Femur (tissue), 1 donor: ENCODE results near the gene HELZ.
"Not testable (repeated sequence)": the region's sequence is repeated elsewhere in the genome, so short reads cannot be mapped to it uniquely, and the experiment has no call there.

ENCODE experiments used
- DNase-seq: peaks from one replicate; pipeline ENCODE4 v3.0.0-alpha.2; 2017

Gene HELZ

DNA sequence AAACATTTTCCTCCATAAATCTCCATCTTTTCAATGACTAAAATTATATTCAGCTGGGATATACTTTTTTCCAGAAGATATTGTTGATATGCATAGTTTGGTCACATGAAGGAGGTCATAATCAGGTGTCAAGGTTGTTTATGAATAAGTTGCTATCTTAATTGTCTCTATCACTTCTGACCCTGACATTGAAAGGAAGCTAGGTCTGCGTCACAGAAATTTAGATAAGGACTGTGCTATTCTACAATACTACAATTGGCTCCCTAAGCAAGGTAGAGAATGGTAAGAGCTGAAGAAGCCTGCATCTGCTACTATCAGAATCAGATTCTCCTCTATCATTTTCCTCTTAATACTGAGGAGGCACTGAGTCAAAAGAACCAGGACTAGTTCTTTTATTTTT lies 133.2 kb downstream of the HELZ start:
- no peak for DNase-seq

- DNase-seq = no peak
These were observed 133.7 kb downstream of the HELZ start for GRCh38 chr17:67111327-67111726.

GRCh38 chr17:67110619-67111018 lies 134.4 kb downstream of the HELZ start:
- DNase-seq = no peak

GRCh38 chr17:67109111-67109510 lies 135.9 kb downstream of the HELZ start:
- DNase-seq = no peak

GRCh38 chr17:67107811-67108775 lies 136.9 kb downstream of the HELZ start:
- no peak for DNase-seq

- DNase-seq = no peak
These were observed 137.8 kb downstream of the HELZ start for GRCh38 chr17:67107171-67107570.

DNA sequence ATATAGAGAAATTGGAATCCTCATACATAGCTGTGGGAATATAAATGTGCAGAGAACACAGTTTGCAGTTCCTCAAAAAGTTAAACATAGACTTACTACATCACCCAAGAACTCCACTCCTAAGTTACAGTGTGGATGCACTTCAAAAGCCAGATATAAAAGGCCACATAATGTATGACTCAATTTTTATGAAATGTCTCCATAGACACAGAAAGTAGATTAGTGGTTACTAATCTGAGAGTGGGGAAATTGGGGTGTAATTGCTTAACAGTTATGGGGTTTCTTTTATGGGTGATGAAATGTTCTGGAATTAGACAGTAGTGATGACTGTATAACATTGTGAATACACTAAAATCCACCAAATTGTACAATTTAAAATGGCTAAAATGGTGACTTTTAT lies 139.8 kb downstream of the HELZ start:
- DNase-seq = no peak

DNA sequence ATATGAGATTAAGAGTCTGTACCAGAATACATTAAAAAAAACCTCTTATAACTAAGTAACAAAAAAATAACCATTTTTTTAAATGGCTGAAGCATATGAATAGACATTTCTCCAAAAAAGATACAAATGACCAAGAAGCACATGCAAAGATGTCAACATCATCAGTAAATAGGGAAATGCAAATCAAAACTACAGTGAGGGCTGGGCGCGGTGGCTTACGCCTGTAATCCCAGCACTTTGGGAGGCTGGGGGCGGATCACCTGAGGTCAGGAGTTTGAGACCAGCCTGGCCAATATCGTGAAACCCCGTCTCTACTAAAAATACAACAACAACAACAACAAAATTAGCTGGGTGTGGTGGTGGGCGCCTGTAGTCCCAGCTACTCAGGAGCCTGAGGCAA lies 140.4 kb downstream of the HELZ start:
- not testable (repeated sequence) for DNase-seq

GRCh38 chr17:67098006-67098405 lies 147.0 kb downstream of the HELZ start:
- DNase-seq = no peak

GRCh38 chr17:67096609-67097008 lies 148.4 kb downstream of the HELZ start:
- no peak for DNase-seq

DNA sequence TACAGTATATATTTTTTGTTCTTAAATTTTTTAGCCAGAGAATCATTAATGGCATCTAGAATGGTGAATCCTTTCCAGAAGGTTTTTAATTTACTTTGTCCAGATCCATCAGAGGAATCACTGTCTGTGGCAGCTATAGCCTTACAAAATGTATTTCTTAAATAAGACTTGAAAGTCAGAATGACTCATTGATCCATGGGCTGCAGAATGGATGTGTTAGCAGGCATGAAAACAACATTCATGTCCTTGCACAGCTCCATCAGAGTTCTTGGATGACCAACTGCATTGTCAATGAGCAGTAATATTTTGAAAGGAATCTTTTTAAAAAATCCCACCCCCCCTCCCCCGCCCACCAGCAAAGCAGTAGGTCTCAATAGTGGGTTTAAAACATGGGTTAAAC lies 149.2 kb downstream of the HELZ start:
- DNase-seq = no peak

DNA sequence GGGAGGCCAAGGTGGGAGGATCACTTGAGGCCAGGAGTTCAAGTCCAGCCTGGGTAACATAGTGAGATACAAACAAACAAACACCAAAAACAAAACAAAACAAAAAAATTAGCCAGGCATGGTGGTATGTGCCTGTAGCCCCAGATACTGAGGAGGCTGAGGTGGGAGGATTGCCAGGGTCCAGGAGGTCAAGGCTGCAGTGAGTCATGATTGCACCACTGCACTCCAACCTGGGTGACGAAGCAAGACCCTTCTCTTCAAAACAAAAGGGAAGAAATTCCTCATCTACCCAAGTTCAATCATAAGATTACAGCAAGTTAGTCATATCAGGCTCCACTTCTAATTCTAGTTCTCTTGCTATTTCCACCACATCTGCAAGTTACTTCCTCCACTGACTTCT lies 149.7 kb downstream of the HELZ start:
- DNase-seq = not testable (repeated sequence)

- DNase-seq = no peak
These were observed 151.6 kb downstream of the HELZ start for GRCh38 chr17:67093348-67093747.

GRCh38 chr17:67092710-67093109 lies 152.3 kb downstream of the HELZ start:
- not testable (repeated sequence) for DNase-seq

DNA sequence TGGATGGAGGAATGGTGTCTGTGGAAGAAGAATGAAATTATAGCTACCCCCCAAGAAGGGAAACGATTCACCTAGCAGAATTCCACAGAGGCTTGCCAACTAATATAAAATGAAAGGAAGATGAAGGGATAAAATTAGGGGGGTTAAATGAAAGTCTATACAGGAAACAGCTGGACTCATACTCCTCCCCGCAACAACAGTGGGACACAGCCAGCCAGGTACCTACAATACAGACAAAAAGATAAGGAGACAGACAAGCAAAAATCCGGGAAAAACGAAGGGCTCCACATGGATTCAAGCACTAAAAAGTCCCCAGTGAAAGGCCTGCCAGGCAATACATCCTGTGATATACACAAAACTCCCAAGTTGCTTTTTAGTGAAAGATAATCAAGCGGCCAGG lies 152.7 kb downstream of the HELZ start:
- DNase-seq = no peak

DNA sequence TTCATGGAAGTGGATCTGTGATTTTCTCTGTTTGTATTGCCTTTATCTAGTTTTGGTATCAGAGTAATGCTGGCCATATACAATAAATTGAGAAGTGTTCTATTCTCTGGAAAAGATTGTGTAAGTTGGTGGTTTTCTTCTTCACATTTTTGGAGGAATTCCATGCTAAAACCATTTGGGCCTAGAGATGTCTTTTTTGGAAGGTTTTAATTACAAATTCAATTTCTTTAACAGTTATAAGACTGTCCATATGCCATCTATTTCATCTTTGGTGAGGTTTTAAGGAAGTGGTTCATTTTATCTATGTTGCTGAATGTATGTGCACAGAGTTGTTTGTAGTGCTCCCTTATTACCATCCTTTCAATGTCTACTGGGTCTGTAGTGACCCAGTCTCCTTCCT lies 154.7 kb downstream of the HELZ start:
- no peak for DNase-seq

DNA sequence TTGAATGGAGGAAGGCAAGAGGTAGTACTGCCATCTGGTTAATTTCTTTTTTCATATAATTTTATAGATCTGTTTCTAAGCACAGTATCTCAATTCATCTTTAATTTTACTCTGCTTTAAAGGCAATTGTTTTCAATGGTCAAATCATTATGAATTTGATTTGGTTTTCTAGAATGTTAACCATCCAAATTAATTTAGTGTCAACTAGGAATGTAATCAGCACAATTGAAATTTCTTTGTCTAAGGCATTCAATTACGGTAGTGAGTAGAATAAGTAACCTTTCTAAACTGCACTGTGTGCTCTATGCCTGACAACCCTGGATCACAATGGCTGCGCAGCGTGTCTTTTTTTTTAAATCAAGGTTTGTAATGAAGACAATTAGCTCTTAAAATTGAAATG lies 156.4 kb downstream of the HELZ start:
- DNase-seq = no peak

GRCh38 chr17:67085406-67085805 lies 159.6 kb downstream of the HELZ start:
- DNase-seq = no peak

DNA sequence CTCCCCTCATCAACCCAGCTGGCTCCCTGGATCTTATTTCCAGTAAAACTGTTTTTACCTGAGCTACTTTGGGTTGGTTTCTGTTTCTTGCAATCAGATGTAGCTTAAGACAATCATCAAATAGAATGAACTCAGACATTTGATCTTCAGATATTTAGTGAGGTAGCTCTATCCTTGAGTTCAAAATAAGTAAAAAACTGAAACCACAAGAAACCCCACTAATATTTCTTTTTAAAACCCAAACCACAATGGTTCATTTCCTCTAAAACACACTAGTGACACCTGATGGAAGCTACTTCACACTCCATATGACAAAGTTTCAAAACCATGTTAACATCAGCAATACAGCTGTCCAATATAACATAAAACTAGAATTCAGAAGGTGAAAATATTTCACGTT lies 162.9 kb downstream of the HELZ start:
- DNase-seq = no peak

- no peak for DNase-seq
These were observed 164.2 kb downstream of the HELZ start for GRCh38 chr17:67080804-67081203.

DNA sequence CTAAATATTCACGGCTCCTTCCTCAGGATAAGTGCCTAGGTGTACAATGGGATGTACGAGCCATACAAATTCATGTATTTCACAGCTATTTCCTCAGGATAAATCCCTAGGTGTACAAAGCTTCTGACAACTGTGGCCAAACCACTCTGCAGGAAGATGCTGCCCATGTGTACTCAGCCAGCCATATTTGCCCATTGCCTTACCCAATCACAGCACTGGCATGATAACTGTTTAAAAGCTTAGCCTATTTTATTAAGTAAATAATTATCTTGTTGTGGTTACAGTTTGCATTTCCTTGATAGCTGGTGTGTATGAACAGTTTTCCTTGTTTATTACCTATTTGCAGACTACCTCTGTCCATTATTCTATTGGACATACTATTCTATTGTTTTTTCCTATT lies 165.5 kb downstream of the HELZ start:
- no peak for DNase-seq

DNA sequence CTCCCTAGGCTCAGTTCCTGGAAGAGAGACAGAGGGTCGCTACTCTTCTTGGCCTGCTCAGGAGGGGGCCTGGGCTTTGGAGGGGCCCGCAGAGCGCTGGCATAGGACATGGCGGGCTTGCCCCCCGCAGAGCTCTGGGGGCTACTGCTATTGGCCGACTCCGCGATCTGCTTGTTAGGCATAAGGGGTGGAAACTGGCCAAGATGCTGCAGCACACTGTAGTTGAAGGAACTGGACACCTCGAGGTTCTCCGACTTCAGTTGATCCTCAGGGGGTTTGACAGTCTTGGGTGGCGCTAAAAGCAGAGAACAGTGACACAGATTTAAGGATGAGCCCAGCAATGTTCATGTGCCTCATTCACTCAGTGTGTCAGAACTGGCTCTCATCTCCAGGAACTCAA lies 166.7 kb downstream of the HELZ start:
- DNase-seq = no peak

DNA sequence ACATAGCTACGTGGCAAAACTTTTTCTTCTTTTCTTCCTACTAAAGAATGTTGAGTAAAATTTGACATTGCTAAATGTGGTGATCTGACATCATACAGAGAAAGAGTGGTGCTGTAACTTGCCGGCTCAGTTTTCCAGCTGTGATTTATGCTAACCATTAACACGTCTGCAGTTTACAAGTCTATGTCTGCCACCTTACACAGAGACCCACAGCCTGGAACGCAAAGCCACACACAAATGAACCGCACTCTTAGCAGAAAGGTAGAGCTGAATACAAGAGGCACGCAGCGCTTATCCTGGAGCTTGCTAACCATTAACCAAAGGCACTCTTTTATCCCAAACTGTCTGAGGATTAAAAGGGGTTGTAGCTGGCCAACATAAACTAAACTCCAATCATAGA lies 168.7 kb downstream of the HELZ start:
- DNase-seq = no peak

DNA sequence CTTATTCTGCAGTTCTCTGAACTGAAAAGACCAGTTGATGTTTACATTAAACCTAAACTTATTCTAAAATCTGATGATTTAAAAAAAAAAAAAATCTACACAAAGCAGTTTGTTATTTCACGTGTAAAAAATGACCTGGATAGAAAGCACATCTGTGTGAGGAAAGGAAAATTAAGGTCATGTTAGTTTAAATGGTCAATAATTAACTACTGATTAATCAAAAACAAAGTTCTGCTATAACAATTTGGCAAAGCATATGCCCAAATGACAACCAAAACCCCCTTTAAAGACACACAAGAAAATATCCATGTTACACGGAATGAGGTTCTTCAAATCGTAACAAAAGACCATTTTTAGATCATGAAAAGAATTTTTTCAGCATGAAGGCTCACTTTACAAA lies 170.2 kb downstream of the HELZ start:
- DNase-seq = no peak

DNA sequence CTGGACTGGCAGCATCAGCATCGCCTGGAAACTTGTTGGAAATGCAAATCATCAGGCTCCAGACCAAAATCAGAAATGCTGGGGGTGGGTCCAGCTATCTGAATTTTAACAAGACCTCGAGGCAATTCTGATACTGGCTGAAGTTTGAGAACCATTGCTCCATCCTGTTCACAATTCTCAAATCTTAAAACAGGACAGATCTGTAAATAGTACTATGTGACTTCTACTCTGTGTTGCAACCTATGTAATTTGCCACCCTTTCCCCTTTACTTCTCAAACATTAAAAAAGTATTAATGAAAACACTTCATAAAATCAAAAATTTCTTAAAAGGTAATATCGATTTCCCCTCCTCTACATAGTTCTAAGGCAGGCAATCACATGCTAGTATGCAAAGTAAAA lies 172.1 kb downstream of the HELZ start:
- DNase-seq = no peak
